Measurements from ENCODE around the gene DHX34.

DNA sequence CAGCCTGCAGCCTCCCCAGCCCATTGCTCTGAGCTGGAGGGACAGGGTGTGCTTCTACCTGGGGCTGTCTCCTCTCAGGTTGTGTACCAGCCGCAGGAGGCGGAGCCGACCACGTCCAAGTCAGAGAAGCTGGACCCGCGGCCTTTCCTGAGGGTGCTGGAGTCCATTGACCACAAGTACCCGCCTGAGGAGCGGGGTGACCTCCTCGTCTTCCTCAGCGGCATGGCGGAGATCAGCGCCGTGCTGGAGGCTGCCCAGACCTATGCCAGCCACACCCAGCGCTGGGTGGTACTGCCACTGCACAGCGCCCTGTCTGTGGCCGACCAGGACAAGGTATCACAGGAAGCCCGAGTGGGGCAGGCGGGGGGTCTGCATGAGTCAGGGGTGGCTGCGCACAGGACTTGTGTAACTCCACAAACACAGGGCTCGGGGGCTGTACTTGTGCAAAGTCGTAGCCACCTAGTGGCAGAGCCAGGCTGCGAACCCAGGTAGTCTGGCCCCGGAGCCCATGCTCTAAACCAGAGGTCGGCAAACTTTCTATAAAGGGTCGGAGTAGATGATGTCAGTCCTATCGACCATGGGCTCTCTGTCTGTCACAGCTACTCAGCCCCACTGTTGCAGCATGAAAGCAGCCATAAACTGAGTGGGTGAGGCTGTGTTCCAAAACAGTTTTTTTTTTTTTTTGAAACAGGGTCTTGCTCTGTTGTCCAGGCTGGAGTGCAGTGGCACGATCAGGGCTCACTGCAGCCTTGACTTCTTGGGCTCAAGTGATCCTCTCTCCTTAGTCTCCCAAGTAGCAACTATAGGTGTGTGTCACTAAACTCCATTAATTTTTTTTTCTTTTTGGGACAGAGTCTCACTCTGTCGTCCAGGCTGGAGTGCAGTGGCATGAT lies 8.9 kb downstream of the DHX34 start:
- TF ChIP-seq, protein P1, sequence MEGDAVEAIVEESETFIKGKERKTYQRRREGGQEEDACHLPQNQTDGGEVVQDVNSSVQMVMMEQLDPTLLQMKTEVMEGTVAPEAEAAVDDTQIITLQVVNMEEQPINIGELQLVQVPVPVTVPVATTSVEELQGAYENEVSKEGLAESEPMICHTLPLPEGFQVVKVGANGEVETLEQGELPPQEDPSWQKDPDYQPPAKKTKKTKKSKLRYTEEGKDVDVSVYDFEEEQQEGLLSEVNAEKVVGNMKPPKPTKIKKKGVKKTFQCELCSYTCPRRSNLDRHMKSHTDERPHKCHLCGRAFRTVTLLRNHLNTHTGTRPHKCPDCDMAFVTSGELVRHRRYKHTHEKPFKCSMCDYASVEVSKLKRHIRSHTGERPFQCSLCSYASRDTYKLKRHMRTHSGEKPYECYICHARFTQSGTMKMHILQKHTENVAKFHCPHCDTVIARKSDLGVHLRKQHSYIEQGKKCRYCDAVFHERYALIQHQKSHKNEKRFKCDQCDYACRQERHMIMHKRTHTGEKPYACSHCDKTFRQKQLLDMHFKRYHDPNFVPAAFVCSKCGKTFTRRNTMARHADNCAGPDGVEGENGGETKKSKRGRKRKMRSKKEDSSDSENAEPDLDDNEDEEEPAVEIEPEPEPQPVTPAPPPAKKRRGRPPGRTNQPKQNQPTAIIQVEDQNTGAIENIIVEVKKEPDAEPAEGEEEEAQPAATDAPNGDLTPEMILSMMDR (IDR thresholded peaks at IDR 0.05; ENCODE audit: poor library complexity), result no peak
- TF ChIP-seq EZH2 (IDR thresholded peaks at IDR 0.05; ENCODE audit: borderline replicate concordance), result no peak
- TF ChIP-seq EZH2phosphoT487 (IDR thresholded peaks at IDR 0.05; ENCODE audit: low read depth, severe bottlenecking, unreplicated experiment), result no peak

Data from hepatocyte (in vitro differentiated cells).